RPMI7951 (cell line): Measurements from ENCODE around the gene PARP16. TPM values are rescaled to one million over a fixed set of nuclear protein-coding genes. Genes with fewer than 3 reads are reported as not detected.

ENCODE experiments used
- total RNA-seq: library from RNA; depleted of rRNA; stranded (reverse); fragments of >200 nt; shearing (Covaris generic); gene quantifications from 2 replicates; pipeline ENCODE4 v1.2.3, GENCODE V29; 2014; rRNA removed

Gene PARP16
- total RNA-seq, 1 experiment from 2014 or later = 8.2 TPM

Other genes starting within 250 kb of the PARP16 start
- not detected in 2 replicates for gene SLC51B, start 241.5 kb downstream of the PARP16 start, total RNA-seq
- 0.39 and 0.48 TPM in 2 replicates for gene RASL12, start 218.9 kb downstream of the PARP16 start, total RNA-seq
- not detected in 2 replicates for gene KBTBD13, start 210.1 kb downstream of the PARP16 start, total RNA-seq
- gene UBAP1L, start 171.7 kb downstream of the PARP16 start, total RNA-seq = 0.12 and 0.39 TPM in 2 replicates
- gene PDCD7, start 153.1 kb downstream of the PARP16 start, total RNA-seq = 15.1 and 19.1 TPM in 2 replicates
- 24.9 and 26.9 TPM in 2 replicates for gene CLPX, start 101.5 kb downstream of the PARP16 start, total RNA-seq
- 0.10 TPM in 1 of 2 replicates, not detected in the other for gene CILP, start 75.4 kb downstream of the PARP16 start, total RNA-seq
- gene RNU5A-1, start 9.2 kb upstream of the PARP16 start, total RNA-seq = not detected in 2 replicates
- not detected in 2 replicates for gene RNU5B-1, start 17.8 kb upstream of the PARP16 start, total RNA-seq
- gene IGDCC3, start 91.1 kb upstream of the PARP16 start, total RNA-seq = not detected in 2 replicates
- 0.10 and 0.12 TPM in 2 replicates for gene IGDCC4, start 136.1 kb upstream of the PARP16 start, total RNA-seq
- 21.9 and 27.9 TPM in 2 replicates for gene DPP8, start 230.8 kb upstream of the PARP16 start, total RNA-seq
- 123 and 140 TPM in 2 replicates for gene HACD3, start 243.6 kb upstream of the PARP16 start, total RNA-seq